ENCODE measurements around the gene ING5. TPM values are rescaled to one million over a fixed set of nuclear protein-coding genes. Genes with fewer than 3 reads are reported as not detected.

The ING5 gene
- total and polyA plus RNA-seq, 2 donors (not counting 3 experiments of a cell fraction or from before 2014, with no cell fraction given) = 24.5 to 33.4 TPM

DNA sequence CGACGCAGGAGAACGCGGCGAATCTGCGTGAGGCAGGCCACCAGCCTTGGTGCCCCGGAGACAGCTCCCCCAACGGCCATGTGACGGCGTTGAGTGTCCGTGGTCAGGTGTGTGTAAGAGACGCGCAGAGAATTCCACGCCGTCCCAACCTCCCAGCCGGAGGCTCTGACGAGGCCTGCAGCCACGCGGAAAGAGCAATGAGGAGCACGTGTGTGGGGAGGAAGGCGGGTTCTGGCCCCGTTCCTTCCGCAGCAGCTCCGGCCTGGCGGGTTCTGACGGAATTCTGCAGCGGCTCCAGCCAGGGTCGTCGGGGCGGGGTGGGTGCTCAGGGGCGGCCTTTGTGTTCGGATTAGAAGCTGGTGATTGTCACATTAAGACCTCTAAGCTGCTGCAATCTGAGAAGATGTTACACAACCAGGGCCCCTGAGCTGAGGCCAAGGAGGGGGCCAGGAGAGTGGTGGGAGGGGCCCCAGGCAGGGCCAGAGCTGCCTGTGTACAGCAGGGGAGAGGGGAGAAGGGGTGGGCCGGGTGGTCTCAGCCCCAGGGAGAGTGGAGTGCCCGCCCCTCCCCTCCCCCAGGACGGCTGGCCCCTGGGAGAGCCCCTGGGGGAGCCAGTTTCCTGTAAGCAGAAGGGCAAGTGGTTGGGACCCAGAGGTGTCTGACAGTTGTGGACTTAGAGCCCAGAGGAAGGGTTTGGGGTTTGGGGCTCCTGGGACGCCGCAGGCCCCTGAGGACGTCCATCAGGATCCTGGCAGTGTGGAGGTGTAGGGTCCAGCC lies 69.6 kb downstream of the ING5 start:
- Histone ChIP-seq H3K9ac (replicated peaks; ENCODE audit: extremely low read depth, insufficient read depth, low read length) (no peak overlapping the region), H3K27me3 (ENCODE audit: control insufficient read depth in 2 of 2, insufficient read depth in 2 of 2, low read length in 2 of 2) (no peaks in the 10 kb centered on the region), H3K36me3 (ENCODE audit: control insufficient read depth in 2 of 2, extremely low read depth in 1 of 2, insufficient read depth in 2 of 2, low read length in 2 of 2) (peaks cover 0 to 2% of the 10 kb centered on the region in 2 experiments), H3K9me3 (replicated peaks; ENCODE audit: control insufficient read depth, insufficient read depth, low read length) (no peaks in the 10 kb centered on the region), H3K4me1 (ENCODE audit: control insufficient read depth, extremely low read depth, insufficient read depth, low read length) (peaks cover 5% of the 10 kb centered on the region), H3K9me1 (replicated peaks; ENCODE audit: control insufficient read depth, extremely low read depth, insufficient read depth, low read length) (no peaks in the 10 kb centered on the region), H2AFZ (ENCODE audit: low read depth, low read length) (no peak overlapping the region), H3K27ac (ENCODE audit: insufficient read depth, low read depth, low read length) (no peak overlapping the region), H4K20me1 (replicated peaks; ENCODE audit: control insufficient read depth, extremely low read depth, insufficient read depth, low read length) (no peaks in the 10 kb centered on the region), H3K4me2 (ENCODE audit: insufficient read depth, low read length) (no peak overlapping the region), H3K4me3 (replicated peaks in 1 of 3; ENCODE audit: insufficient read depth in 1 of 3, low read depth in 1 of 3, low read length in 3 of 3) (no peak overlapping the region), H3K79me2 (ENCODE audit: control insufficient read depth, insufficient read depth, low read length) (no peaks in the 10 kb centered on the region)
- dilution Hi-C loops (cut with MboI; ENCODE audit: extremely low pct_ligation_motif_present, low sequenced_read_pairs) (no loop called here), intact Hi-C loops (cut with micrococcal nuclease) (no loop called here)
- ChIA-PET CTCF (interaction anchor here (1.2 kb wide), 1 partner anchor 33 kb away, joined by 4 read pairs; no protein-coding TSS in a partner anchor), POLR2A (no interaction called here)
- BruUV-seq (replicated peaks) = no TSS peak
- no peak for TF ChIP-seq EZH2 (IDR thresholded peaks at IDR 0.05; ENCODE audit: borderline replicate concordance, low read depth, low read length, severe bottlenecking)
- no peak for TF ChIP-seq JUN (IDR thresholded peaks at IDR 0.05; ENCODE audit: borderline replicate concordance, insufficient read depth, insufficient read length, low read depth)
- TF ChIP-seq POLR2AphosphoS5 (IDR thresholded peaks at IDR 0.05; ENCODE audit: insufficient read depth, low read depth, low read length) = no peak
- TF ChIP-seq, protein P1, sequence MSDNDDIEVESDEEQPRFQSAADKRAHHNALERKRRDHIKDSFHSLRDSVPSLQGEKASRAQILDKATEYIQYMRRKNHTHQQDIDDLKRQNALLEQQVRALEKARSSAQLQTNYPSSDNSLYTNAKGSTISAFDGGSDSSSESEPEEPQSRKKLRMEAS (IDR thresholded peaks at IDR 0.05; ENCODE audit: insufficient read depth, insufficient read length) = no peak
- no peak for TF ChIP-seq POLR2A (IDR thresholded peaks at IDR 0.05; ENCODE audit: low read depth, low read length)
- TF ChIP-seq MYC (IDR thresholded peaks at IDR 0.05; ENCODE audit: low read depth, low read length) = no peak
- TF ChIP-seq FOS (IDR thresholded peaks at IDR 0.05; ENCODE audit: borderline replicate concordance, insufficient read depth, low read length) = no peak
- TF ChIP-seq GATA2 (IDR thresholded peaks at IDR 0.05; ENCODE audit: insufficient read depth, insufficient read length, low read depth, low read length) = no peak
- DNase-seq (ENCODE audit: low read depth, low spot score) = no peak
- FAIRE-seq = no peak

All from endothelial cell of umbilical vein (primary cell).